Panc1 (cell line): ENCODE results near the gene AMZ1.

Source experiments
- CTCF ChIP-seq: fragments of 450-650 bp; IDR thresholded peaks from 2 replicates; pipeline ENCODE4 v1.5.1; 2017; ENCODE audit warnings: mild to moderate bottlenecking
- POLR2AphosphoS5 ChIP-seq: IDR thresholded peaks from 2 replicates; pipeline ENCODE4 v1.6.1; 2012; ENCODE audit warnings: mild to moderate bottlenecking, low read depth, low read length, moderate library complexity
- SIN3A ChIP-seq: IDR thresholded peaks from 2 replicates; pipeline ENCODE4 v1.6.1; 2012; ENCODE audit warnings: low read depth, mild to moderate bottlenecking, low read length, moderate library complexity, borderline replicate concordance; ENCODE audit not compliant: insufficient read depth
- TF ChIP-seq, protein P1 (sequence below), 2 experiments: IDR thresholded peaks; 2 replicates each; pipeline ENCODE4 v1.6.1; 2011 to 2012; ENCODE audit warnings: low read depth in 2 of 2, control low read depth in 1 of 2, low read length in 1 of 2, mild to moderate bottlenecking in 1 of 2, moderate library complexity in 1 of 2; ENCODE audit not compliant: insufficient read depth in 1 of 2

GRCh38 chr7:2729031-2729892, 41.3 kb downstream of the AMZ1 start:
- TF ChIP-seq CTCF (no peak), POLR2AphosphoS5 (no peak), SIN3A (no peak)
- TF ChIP-seq, protein P1, sequence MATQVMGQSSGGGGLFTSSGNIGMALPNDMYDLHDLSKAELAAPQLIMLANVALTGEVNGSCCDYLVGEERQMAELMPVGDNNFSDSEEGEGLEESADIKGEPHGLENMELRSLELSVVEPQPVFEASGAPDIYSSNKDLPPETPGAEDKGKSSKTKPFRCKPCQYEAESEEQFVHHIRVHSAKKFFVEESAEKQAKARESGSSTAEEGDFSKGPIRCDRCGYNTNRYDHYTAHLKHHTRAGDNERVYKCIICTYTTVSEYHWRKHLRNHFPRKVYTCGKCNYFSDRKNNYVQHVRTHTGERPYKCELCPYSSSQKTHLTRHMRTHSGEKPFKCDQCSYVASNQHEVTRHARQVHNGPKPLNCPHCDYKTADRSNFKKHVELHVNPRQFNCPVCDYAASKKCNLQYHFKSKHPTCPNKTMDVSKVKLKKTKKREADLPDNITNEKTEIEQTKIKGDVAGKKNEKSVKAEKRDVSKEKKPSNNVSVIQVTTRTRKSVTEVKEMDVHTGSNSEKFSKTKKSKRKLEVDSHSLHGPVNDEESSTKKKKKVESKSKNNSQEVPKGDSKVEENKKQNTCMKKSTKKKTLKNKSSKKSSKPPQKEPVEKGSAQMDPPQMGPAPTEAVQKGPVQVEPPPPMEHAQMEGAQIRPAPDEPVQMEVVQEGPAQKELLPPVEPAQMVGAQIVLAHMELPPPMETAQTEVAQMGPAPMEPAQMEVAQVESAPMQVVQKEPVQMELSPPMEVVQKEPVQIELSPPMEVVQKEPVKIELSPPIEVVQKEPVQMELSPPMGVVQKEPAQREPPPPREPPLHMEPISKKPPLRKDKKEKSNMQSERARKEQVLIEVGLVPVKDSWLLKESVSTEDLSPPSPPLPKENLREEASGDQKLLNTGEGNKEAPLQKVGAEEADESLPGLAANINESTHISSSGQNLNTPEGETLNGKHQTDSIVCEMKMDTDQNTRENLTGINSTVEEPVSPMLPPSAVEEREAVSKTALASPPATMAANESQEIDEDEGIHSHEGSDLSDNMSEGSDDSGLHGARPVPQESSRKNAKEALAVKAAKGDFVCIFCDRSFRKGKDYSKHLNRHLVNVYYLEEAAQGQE (IDR thresholded peaks at IDR 0.05; ENCODE audit: insufficient read depth in 1 of 2, low read depth in 2 of 2, low read length in 1 of 2) = no peak
